Dedifferentiated amniotic fluid mesenchymal stem cell (primary cell): ENCODE data around the gene PTPN11.
"Not testable (repeated sequence)": the region's sequence is repeated elsewhere in the genome, so short reads cannot be mapped to it uniquely, and the experiment has no call there.

ENCODE experiments used
- DNase-seq: peaks from one replicate; pipeline ENCODE4 v3.0.0-alpha.2; 2016; ENCODE audit errors: extremely low spot score

Gene PTPN11

DNA sequence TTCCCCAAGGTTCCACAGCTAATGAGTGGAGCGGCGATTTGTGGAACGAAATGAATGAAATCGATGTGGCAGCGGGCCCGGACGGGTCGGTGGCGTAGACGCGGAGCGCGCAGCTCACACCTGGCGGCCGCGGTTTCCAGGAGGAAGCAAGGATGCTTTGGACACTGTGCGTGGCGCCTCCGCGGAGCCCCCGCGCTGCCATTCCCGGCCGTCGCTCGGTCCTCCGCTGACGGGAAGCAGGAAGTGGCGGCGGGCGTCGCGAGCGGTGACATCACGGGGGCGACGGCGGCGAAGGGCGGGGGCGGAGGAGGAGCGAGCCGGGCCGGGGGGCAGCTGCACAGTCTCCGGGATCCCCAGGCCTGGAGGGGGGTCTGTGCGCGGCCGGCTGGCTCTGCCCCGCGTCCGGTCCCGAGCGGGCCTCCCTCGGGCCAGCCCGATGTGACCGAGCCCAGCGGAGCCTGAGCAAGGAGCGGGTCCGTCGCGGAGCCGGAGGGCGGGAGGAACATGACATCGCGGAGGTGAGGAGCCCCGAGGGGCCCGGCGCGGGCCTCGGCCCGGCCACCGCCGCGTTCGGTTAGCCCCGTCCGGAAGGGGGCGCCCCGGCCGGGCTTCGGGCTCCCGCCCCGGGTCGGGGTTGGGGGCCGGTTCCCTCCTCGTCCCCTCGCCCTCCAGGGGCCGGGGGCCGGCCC lies at the start of gene PTPN11:
PTPN11 (plus strand) TSS at position 340 of the 689 bp plus-strand sequence; CDS start at position 505, 165 bp downstream.
- peak; percentile 77 for DNase-seq

DNA sequence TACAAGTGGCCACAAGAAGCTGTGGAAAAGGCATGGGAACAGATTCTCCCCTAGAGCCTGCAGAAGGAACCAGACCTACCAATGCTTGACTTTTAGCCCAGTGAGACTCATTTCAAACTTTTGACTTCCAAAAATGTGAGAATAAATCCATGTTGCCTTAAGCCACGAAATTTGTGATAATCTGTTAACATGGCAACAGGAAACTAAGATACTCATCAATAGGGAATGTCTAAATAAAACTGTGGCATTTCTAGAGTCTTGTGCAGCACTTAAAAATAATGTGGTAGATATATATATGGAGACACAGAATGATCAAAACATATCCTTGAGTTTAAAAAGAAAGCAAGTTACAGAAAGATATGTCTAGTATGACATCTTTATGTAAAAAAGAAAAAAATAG lies 48.5 kb upstream of the PTPN11 start:
- DNase-seq: no peak

DNA sequence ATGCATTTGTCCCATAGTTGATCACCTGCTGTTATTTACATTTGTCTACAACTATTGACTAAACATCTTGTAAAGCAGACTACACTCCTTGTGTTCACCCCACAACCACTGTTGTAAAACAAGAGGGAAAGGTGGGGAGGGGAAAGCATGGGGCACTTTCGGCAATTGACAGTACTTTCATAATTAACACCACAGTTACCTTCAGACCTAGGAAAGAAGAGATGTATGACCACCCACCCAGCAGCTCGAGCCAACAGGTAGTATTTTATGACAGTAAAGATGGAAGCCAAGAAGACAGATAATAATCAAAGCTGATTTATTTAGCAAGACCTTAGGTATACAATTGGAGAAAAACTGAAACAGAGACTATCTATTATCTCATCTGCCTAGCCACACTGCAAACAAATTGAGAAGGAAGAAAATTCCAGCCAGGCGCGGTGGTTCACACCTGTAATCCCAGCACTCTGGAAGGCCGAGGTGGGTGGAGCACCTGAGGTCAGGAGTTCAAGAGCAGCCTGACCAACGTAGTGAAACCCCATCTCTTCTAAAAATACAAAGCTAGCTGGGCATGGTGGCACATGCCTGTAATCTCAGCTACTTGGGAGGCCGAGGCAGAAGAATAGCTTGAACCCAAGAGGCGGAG lies 47.8 kb upstream of the PTPN11 start:
- no peak for DNase-seq

DNA sequence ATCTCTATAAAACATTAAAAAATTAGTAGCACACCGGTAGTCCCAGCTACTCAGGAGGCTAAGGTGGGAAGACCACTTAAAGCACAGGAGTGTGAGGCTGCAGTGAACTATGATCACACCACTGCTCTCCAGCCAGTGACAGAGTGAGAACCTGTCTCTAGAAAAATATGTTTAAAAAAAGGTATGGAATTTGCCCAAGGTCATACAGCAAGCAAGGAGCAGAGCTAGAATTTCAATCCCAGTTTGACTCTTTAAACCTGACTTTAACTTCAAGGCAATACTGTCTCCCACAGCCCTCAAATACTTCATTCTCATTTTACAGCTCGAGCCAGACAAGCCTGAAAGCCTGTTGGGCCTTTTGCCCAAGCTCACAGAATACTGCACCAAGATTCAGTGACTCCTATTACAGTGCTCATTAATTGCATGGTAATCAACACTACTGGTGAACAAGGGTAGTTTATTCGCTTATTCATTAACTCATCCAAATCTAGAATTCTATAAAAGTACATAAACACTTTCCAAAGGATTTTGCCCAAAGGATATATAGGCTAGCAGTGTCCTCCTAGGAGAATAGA lies 44.5 kb upstream of the PTPN11 start:
- DNase-seq: no peak

DNA sequence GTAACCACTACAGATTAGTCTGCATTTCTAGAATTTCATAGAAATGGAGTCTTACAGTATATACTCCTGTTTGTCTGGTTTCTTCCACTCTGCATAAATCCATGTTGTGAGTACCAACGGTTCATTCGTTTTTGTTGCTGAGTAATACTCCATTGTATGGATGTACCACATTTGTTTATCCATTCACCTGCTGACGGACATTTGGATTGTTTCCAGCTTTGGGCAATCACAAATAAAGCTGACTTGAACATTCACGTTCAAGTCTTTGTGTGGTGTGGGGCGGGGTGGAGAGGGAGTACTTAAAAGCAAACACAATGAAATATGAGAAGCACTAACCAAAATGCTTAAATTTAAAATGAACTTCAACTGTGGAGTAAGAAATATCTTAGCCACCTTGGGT lies 43.6 kb upstream of the PTPN11 start:
- DNase-seq: no peak

DNA sequence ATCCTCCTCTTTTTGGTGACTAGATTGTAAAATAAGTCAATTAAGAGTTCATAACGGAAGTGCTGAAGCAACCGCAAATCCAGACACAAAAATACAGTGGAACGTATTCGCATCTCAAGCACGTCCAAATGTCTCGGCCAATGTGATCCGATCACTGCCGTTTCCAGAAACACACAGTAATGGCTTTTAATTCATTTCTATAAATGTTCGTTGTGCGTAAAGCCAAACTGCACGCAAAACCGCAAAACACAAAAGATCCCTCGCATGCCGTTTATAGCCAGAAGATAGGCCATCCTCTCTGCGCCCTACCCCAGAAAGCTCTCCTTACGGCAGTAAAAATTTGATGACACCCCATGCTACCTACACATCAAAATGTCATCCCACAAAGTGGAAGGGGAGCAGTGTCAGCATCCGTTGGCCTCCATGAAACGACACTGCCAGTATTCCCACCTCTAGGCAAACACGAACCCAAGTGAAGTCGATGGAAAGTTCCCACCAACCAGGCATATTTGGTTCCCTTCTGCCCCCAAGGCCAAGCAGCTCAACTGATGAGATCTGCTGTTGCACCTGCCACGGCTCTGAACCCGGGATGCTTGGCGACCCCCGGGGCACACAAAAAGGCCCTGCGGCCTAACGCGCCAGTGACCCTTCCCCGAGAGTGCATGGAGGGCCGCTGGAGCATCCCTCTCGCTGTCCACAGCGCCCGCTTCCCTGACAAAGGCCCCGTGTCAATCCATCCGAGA lies 37.9 kb upstream of the PTPN11 start:
- no peak for DNase-seq

DNA sequence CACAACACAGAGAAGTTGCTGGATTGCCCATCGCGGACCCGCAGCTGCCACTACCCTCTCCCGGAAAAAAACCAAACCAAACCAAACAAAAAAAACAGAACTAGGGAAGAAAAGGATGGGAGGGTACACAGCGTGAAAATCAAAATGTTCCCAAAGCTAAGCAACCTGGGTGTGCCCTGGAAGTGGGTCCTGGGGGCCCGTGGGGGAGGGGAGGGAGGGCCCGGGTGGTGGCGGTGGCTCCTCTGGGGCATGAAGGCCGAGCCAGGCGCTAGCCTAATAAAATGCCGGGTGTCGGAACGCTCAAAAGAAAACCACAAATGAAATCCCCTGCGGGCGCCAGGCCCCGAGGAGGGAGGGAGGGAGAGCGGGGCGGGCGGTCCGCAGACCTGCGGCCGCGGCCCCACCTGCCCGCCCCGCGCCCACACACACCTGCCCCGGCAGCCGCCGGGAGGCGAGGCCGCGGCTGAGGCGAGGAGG lies 37.3 kb upstream of the PTPN11 start:
- no peak for DNase-seq

DNA sequence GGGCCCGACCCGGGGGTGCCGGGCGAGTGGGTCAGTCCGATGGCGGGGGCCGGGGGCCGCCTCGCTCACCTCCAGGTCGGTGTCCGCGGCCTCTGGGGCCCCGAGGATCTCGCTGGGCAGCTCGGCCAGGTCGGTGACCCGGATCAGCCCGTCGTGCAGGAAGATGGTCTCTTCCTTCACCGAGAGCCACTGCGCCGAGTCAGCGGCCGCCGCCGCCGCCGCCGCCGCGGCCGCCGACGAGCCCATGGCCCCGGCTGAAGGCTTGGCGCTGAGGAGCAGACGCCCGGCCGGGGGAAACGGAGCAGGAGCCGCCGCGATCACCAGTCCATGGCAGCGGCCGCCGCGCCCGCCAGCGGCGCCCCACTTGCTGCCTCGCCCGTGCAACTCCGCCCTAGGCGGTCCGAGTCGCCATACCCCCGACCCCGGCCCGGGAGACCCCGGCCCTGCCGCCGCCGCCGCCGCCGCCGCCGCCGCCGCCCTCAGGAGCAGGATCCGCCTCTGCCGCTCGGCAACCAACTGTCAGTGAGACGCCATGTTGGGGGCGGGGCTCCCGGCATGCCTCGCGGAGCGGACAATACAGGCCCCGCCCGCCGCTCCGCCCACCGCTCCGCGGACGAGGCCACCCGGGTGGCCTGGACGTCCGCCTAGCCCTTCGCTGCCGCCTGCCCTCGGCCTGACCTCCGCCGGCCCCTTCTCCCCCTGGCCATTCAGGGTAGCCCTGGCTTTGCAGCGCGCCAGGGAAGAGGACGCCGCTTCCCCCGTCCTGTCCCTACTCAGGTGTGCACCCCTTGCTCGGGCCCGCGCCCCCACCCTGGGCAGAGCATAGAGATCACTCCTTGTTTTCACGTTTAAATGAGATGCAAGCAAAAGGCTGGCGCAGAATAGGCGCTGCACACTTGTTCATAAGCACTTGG lies 36.6 kb upstream of the PTPN11 start, which contains the start of gene HECTD4:
HECTD4 (minus strand) TSS at position 549 of the 914 bp plus-strand sequence; CDS start at position 246, 303 bp downstream.
- peak; percentile 84 for DNase-seq

DNA sequence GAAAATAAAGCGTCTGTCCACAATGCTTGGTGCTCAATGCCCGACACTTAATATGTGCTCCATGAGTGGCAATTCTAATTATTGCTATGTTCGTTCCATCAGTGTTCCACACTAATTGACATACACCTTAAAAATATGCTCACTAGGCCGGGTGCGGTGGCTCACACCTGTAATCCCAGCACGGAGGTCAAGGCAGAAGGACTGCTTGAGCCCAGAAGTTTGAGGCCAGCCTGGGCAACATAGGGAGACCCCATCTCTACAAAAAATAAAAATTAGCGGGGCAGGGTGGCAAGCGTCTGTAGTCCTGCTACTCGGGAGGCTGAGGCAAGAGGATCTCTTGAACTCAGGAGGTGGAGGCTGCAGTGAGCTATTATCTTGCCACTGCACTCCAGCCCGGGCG lies 35.9 kb upstream of the PTPN11 start:
- DNase-seq: no peak

DNA sequence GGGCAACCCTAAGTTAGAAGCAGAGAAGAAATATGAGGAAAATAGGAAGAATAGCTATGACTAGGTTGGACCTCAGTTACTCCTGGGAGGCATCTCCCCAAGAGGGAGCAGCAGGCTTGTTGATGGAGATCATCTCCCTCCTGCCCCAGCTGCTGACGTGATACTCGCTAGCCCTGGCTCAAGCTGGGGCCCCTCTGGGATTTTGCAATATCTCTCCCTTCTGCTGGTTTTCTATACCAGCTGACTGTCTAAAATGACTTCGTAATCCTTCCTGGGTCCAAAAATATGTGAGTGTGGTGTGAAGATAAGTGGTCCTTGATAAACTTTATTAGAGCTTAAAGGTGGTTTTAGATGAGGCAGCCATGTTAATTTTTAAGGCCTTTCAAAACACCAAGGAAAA lies 32.0 kb upstream of the PTPN11 start:
- DNase-seq: no peak

DNA sequence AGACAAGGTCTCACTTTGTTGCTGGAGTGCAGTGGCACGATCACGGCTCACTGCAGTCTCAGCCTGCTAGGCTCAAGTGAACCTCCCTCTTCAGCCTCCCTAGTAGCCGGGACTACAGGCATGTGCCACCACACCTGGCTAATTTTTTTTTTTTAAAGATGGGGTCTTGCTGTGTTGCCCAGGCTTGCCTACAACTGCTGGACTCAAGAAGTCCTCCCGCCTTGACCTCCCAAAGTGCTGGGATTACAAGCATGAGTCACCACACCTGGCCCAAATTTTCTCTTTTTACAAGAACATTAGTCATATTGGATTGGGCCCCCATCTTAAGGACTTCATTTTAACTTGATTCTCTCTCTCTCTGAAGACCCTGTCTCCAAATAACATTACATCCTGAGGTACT lies 29.5 kb upstream of the PTPN11 start:
- no peak for DNase-seq

DNA sequence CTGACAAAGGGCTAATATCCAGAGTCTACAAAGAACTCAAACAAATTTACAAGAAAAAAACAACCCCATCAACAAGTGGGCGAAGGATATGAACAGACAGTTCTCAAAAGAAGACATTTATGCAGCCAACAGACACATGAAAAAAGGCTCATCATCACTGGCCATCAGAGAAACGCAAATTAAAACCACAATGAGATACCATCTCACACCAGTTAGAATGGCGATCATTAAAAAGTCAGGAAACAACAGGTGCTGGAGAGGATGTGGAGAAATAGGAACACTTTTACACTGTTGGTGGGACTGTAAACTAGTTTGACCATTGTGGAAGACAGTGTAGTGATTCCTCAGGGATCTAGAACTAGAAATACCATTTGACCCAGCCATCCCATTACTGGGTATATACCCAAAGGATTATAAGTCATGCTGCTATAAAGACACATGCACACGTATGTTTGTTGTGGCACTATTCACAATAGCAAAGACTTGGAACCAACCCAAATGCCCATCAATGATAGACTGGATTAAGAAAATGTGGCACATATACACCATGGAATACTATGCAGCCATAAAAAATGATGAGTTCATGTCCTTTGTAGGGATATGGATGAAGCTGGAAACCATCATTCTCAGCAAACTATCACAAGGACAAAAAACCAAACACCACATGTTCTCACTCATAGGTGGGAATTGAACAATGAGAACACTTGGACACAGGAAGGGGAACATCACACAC lies 28.7 kb upstream of the PTPN11 start:
- DNase-seq: not testable (repeated sequence)

DNA sequence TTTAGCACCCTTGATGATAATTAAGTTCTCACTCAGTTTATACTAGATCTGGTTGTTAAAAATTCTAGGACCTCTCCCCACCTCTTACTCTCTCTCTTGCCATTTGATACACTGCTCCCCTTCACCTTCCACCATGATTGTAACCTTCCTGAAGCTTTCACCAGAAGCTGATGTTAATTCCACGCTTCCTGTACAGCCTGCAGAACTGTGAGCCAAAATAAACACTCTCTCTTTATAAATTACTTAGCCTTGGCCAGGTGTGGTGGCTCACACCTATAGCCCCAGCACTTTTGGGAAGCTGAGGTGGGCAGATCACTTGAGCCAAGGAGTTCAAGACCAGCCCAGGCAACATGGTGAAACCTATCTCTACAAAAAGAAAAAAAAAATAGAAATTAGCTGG lies 25.4 kb upstream of the PTPN11 start:
- DNase-seq: no peak

DNA sequence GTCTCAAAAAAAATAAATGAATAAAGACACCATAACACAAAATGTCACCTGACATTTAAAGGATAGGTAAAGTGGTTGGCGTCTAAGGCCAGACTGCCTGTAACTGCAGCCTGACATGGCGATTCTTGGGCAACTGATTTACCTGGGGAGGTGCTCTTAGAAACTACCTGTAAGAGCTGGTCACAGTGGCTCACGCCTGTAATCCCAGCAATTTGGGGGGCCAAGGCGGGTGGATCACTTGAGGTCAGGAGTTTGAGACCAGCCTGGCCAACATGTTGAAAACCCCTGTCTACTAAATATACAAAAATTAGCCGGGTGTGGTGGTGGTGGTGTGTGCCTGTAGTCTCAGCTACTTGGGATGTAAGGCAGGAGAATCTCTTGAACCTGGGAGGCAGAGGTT lies 17.7 kb upstream of the PTPN11 start:
- no peak for DNase-seq

DNA sequence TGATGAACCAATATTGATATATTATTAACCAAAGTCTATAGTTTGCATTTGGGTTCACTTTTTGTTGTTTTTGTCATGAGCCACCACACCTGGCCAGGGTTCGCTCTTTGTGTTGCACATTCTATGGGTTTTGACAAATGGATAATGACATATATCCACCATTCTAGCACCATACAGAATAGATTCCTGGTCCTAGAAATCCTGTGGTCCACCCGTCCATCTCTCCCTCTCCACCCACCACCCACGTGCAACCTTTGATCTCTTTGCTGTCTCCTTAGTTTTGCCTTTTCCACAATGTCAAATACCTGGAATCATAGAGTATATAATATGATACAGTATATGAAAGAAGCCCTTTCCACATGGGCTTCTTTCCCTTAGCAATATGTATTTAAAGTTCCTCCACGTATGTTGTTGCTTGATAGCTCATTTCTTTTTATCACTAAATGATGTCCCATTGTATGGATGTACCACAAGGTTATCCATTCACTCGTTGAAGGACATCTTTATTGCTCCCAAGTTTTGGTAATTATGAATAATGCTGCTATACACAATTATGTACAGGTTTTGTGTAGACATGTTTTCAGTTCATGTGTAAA lies 16.7 kb upstream of the PTPN11 start:
- peak; percentile 12 for DNase-seq

DNA sequence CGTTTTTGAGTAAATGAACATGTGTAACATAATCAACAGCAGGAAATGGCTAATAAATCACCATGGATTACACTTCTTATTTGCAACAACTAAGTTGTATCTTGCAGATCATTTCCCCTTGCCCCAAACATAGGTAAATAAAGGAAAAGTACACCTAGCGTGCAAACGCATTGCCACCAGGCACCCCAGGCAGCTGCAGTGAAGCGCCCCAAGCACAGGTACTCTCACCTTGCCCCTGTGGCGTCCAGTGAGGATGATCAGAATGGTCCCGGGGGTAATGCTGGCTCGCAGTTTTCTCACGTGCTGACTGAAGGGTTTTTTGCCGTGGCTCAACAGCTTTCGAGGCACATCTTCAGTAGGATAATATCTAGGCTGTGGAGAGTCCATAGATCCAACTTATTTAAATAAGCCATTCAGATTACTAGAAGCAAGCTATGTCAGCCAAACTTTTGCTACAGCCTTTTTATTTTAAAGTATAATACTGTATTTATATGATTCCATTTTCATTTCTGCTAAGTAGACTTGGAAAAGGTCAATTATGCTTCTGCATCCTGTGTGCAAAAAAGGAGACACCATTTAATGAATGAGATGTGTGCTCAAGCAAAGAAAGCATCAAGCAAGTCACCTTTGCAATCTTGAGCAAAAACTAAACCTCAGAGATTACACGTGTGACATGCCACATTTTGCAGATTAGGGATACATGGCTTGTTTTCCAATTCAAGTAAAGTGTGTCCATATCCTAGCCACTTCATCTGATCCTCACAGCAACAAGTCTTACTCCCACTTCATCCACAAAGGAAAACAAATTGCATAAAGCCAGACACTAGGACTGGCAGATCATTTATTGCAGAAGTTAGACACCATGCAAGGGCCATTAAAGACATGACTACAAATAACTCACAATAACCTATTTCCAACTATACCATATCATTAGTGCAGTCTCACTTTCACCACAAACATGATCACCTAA lies 11.9 kb upstream of the PTPN11 start:
- DNase-seq: peak; percentile 12

DNA sequence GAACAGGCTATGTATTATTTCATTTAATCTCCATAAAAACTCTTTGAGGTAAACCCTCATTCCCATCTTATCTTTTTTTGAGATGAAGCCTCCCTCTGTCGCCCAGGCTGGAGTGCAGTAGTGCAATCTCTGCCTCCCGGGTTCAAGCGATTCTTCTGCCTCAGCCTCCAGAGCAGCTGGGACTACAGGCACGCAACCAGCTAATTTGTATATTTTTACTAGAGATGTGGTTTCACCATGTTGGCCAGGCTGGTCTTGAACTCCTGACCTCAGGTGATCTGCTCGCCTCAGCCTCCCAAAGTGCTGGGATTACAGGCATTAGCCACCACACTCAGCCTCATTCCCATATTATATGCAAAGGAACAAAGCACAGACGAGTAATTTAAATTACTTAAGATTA lies 11.1 kb upstream of the PTPN11 start:
- peak; percentile 2 for DNase-seq

DNA sequence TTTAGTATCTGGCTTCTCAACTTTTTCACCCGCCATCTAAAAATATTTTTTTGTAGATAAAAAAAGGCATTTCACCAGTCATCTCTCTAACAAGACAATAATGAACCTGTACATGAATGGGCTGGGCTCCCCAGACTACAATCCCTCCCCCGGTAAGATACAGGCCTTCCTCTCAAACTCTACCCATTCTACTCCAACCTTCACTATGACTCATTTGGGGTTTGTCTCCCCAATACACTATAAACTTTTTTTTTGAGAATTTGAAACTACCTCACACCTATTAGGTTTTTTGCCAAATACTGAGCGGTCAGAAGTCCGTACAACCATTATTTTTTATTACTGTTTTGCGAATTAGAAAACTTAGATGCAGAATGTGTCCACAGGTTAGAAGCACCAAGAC lies 10.1 kb upstream of the PTPN11 start:
- peak; percentile 13 for DNase-seq
